ENCODE measurements around the gene CEL.
A peak's percentile ranks its signal among the peaks of the same experiment; 100 is the strongest.
"Not testable (repeated sequence)": the region's sequence is repeated elsewhere in the genome, so short reads cannot be mapped to it uniquely, and the experiment has no call there.

The CEL gene

GRCh38 chr9:133075925-133076630 is 14.3 kb downstream of the CEL start:
- no peak overlapping the region for H3K4me3 ChIP-seq (replicated peaks in 1 of 2; ENCODE audit: low read depth in 2 of 2, low read length in 2 of 2)
- DNase-seq (ENCODE audit: low read depth in 2 of 2): peak; percentile 72 to 80
- TF ChIP-seq, protein P1, sequence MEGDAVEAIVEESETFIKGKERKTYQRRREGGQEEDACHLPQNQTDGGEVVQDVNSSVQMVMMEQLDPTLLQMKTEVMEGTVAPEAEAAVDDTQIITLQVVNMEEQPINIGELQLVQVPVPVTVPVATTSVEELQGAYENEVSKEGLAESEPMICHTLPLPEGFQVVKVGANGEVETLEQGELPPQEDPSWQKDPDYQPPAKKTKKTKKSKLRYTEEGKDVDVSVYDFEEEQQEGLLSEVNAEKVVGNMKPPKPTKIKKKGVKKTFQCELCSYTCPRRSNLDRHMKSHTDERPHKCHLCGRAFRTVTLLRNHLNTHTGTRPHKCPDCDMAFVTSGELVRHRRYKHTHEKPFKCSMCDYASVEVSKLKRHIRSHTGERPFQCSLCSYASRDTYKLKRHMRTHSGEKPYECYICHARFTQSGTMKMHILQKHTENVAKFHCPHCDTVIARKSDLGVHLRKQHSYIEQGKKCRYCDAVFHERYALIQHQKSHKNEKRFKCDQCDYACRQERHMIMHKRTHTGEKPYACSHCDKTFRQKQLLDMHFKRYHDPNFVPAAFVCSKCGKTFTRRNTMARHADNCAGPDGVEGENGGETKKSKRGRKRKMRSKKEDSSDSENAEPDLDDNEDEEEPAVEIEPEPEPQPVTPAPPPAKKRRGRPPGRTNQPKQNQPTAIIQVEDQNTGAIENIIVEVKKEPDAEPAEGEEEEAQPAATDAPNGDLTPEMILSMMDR (IDR thresholded peaks at IDR 0.05; ENCODE audit: low read depth, low read length): no peak

DNA sequence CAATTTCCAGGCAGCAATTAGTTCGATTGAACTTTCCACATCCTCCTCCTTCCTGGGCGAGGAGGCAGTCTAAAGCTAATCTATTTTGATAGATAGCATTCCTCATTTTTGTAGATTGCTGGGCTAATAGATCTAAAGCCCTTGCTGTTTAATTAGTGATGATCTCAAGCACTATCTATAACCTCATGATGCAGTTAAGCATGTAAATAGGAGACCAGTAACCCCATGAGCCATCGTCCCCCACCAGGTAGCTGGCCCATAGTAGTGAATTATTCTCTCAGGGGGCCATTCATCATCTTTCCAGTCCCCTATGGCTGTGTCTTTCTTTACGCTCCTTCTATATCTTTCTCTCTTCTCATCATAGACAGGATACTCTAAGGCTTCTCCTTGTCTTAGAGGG is 14.9 kb downstream of the CEL start:
- TF ChIP-seq, protein P1 (IDR thresholded peaks at IDR 0.05; ENCODE audit: low read depth, low read length): no peak
- DNase-seq (ENCODE audit: low read depth in 2 of 2): no peak

DNA sequence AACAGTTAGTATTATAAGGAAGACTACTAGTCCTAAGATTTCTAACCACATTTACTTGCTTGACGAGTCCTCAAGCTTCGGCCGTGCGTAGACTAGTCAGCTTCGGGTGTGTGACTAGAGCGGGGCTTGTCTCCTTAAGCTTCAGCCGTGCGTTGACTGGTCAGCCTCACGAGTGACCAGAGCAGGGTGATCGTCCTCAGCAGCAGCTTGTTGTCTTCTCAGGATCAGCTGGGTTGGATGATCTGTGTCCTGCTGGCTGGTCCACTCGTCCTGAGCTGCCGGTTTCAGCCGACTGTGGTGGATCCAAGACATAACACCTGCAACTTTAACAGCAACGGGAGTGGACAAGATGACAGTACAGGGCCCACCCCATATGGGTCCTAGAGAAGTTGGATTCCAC is 16.7 kb downstream of the CEL start:
- no peak overlapping the region for H3K4me3 ChIP-seq (replicated peaks in 1 of 2; ENCODE audit: low read depth in 2 of 2, low read length in 2 of 2)
- TF ChIP-seq, protein P1 (IDR thresholded peaks at IDR 0.05; ENCODE audit: low read depth, low read length): no peak
- no peak for DNase-seq (ENCODE audit: low read depth in 2 of 2)

More for the DNA sequence above, 14.9 kb downstream of the CEL start:
- no peak overlapping the region for H3K4me3 ChIP-seq (replicated peaks in 1 of 2; ENCODE audit: low read depth in 2 of 2, low read length in 2 of 2)

- H3K4me3 ChIP-seq (replicated peaks in 1 of 2; ENCODE audit: low read depth in 2 of 2, low read length in 2 of 2): no peak overlapping the region
- TF ChIP-seq, protein P1 (IDR thresholded peaks at IDR 0.05; ENCODE audit: low read depth, low read length): no peak
- no peak for DNase-seq (ENCODE audit: low read depth in 2 of 2)
Measured at GRCh38 chr9:133080161-133080560, 18.4 kb downstream of the CEL start.

- not testable (repeated sequence) for H3K4me3 ChIP-seq (replicated peaks in 1 of 2; ENCODE audit: low read depth in 2 of 2, low read length in 2 of 2); DNase-seq (ENCODE audit: low read depth in 2 of 2)
Measured at GRCh38 chr9:133080786-133081779, 19.3 kb downstream of the CEL start.

DNA sequence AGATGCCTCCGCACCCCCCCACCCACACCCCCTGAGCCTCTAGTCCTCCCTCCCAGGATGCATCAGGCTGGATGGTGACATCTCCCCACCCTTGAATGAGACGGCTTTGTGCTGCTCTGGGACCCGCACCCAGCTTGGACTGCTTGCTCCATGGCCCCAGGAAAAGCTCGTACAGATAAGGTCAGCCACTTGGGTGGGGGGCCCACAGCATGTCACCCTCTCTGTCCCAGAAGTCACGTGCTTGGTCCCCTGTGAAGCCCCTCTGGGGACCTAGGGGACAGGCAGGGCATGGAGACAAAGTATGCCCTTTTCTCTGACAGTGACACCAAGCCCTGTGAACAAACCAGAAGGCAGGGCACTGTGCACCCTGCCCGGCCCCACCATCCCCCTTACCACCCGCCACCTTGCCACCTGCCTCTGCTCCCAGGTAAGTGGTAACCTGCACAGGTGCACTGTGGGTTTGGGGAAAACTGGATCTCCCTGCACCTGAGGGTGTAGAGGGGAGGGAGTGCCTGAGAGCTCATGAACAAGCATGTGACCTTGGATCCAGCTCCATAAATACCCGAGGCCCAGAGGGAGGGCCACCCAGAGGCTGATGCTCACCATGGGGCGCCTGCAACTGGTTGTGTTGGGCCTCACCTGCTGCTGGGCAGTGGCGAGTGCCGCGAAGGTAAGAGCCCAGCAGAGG is 20.3 kb downstream of the CEL start:
- not testable (repeated sequence) for H3K4me3 ChIP-seq (replicated peaks in 1 of 2; ENCODE audit: low read depth in 2 of 2, low read length in 2 of 2); DNase-seq (ENCODE audit: low read depth in 2 of 2)

DNA sequence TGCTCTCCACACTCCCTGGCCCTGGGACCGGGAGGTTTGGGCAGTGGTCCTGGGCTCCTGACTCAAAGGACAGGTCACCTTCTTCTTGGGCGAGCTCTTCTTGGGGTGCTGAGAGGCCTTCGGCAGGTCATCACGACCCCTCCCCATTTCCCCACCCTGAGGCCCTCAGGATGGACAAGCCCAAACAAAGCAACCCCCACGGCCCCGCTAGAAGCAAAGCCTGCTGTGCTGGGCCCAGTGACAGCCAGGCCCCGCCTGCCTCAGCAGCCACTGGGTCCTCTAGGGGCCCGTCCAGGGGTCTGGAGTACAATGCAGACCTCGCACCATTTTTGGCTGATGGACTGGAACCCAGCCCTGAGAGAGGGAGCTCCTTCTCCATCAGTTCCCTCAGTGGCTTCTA is 21.9 kb downstream of the CEL start:
- not testable (repeated sequence) for DNase-seq (ENCODE audit: low read depth in 2 of 2); H3K4me3 ChIP-seq (replicated peaks in 1 of 2; ENCODE audit: low read depth in 2 of 2, low read length in 2 of 2)

DNA sequence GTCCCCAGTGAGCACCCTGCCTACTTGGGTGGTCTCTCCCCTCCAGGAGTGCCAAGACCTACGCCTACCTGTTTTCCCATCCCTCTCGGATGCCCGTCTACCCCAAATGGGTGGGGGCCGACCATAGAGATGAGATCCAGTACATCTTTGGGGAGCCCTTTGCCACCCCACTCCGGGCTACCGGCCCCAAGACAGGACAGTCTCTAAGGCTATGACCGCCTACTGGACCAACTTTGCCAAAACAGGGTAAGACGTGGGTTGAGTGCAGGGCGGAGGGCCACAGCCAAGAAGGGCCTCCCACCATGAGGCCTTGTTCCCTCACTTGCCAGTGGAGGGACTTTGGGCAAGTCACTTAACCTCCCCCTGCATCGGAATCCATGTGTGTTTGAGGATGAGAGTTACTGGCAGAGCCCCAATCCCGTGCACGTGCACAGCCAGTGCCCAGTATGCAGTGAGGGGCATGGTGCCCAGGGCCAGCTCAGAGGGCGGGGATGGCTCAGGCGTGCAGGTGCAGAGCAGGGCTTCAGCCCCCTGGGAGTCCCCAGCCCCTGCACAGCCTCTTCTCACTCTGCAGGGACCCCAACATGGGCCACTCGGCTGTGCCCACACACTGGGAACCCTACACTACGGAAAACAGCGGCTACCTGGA is 24.6 kb downstream of the CEL start:
- not testable (repeated sequence) for H3K4me3 ChIP-seq (replicated peaks in 1 of 2; ENCODE audit: low read depth in 2 of 2, low read length in 2 of 2); DNase-seq (ENCODE audit: low read depth in 2 of 2)

Measured in cardiac fibroblast (primary cell).